GM10847 (cell line): ENCODE measurements around the gene PLSCR5.

ENCODE experiments used
- POLR2A ChIP-seq: IDR thresholded peaks from 2 replicates; pipeline ENCODE4 v1.6.1; 2011; ENCODE audit not compliant: insufficient read length; ENCODE audit errors: extremely low read depth

PLSCR5 gene

DNA sequence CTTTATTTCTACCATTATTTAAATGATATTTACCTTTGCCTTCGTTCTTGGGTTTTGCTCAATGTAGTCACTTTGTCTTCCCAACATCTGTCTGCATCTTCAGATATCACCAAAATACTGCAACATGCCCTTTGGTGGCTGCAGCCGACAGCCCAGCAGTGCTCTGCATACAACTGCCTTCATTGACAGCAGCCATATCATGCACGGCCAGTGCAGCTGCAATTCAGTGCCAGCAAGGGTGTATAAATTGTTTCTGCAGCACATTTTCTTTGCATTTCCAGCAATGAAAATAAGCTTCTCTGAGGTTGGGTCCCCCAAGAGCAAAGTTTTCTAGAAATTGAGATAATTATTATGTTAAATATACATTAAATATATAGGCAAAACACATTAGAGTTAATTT, 6.0 kb upstream of the PLSCR5 start:
- TF ChIP-seq POLR2A = no peak

DNA sequence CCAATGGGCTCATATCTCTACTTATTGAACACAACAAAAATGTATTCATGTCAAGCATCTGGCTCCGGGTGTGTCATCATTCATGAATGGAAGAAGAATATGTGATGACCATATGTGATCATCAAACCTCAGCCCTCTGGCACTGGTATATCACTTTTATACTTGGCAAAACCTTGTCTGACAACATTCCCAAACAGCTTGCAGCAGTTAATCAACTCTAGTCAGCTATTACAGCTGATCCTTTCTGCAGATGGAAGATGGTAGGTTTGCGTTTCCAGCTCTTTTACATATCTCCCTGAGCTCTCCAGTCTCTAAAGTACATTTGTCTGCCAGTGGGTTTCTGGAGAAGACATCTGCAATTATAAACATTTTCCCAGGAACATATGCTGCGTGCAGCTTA, 6.6 kb downstream of the PLSCR5 start:
- no peak for TF ChIP-seq POLR2A

GRCh38 chr3:146594843-146595482, 10.2 kb downstream of the PLSCR5 start:
- no peak for TF ChIP-seq POLR2A

DNA sequence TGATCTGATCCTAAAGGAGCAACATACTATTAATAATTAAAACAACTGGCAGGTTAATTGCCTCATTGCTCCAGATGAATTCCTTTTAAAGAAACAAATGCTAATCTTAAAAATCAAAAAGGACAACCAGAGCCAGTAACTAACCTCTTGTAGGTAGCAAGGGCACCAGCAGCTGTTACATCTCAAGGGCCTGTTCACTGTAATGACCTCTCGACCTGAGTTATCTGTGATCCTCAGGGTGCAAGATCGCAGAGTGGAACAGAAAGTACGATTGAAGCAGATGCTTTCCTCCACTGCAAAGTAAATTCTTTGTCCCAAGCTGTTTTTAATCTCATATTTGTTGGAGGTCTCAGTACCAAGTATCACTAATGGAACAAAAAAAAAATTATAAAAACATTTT, 11.4 kb downstream of the PLSCR5 start:
- TF ChIP-seq POLR2A = no peak

DNA sequence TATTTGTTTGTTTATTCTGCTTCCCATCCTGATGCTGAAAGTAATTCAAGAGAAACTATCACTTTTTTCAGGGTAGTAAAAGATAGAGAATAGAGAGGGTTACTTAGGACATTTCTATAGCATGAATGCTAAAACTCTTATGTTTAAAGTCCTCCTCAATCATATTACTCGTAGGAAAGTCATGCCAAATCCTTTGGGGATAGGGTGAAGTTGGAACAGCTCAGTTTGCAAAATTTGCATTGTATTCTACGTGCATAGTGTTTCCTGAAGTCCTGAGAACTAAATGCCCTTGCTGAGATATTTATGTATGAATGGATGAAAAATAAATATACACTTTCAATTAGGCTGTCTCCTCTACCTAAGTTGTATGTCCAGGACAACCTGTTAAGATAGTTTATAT, 14.6 kb downstream of the PLSCR5 start:
- TF ChIP-seq POLR2A = no peak

GRCh38 chr3:146589899-146590508, 15.1 kb downstream of the PLSCR5 start:
- TF ChIP-seq POLR2A = no peak

DNA sequence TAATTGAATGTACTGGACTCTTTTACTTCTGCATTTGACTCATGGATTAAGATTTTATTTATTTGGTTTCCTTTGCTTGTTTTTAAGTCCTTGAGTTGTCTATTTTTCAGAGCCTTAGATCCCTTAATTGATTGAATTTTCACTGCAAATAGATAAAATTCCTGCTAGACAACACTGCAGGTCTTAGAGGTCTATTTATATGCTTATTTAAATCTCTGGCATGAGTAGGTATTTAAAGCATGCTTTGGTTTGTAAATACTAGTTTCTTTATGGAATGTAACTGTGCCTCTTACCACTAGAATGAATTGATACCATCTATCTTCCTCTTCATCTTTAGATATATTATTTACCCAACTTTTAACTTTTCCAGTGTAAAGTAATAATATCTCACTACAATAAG, 20.0 kb downstream of the PLSCR5 start:
- TF ChIP-seq POLR2A = no peak

GRCh38 chr3:146581951-146582467, 23.1 kb downstream of the PLSCR5 start:
- no peak for TF ChIP-seq POLR2A

- TF ChIP-seq POLR2A = no peak
Observed at GRCh38 chr3:146581080-146581601, 24.0 kb downstream of the PLSCR5 start.

- TF ChIP-seq POLR2A = no peak
Observed at GRCh38 chr3:146577662-146578061, 27.5 kb downstream of the PLSCR5 start.

DNA sequence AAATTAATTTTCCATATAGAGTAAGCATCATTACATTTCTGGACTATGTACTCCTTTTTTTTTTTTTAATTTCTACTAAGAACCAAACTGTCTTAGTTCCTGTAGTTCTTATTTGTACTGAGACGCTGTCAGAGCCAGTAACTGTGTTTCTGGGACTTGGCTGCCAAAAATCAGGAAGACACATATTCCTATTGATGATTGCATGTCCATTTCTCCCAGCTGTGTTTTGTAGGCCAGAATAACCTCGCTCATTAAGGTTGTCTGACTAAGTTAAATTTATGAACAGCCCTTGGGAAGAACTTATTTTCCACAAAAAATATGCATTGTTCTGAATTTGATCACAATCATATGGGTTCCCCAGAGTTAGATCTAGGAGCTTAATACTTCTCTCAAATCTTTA, 29.5 kb downstream of the PLSCR5 start:
- TF ChIP-seq POLR2A = no peak

GRCh38 chr3:146574173-146574572, 31.0 kb downstream of the PLSCR5 start:
- no peak for TF ChIP-seq POLR2A

GRCh38 chr3:146569314-146569713, 35.8 kb downstream of the PLSCR5 start:
- TF ChIP-seq POLR2A = no peak

- no peak for TF ChIP-seq POLR2A
Observed at GRCh38 chr3:146566138-146566537, 39.0 kb downstream of the PLSCR5 start.

GRCh38 chr3:146561879-146562278, 43.3 kb downstream of the PLSCR5 start:
- no peak for TF ChIP-seq POLR2A

DNA sequence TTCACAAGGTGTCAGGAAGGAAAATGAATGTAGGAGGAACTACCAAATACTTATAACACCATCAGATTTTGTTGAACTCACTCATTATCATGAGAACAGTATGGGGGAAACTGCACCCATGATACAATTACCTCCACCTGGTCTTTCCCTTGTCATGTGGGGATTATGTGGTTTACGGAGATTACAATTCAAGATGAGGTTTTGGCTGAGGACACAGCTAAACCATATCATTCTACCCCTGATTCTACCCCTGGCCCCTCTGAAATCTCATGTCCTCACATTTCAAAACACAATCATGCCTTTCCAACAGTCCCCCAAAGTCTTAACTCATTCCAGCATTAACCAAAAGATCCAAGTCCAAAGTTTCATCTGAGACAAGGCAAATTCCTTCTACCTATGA, 43.7 kb downstream of the PLSCR5 start:
- no peak for TF ChIP-seq POLR2A

- no peak for TF ChIP-seq POLR2A
Observed at GRCh38 chr3:146560678-146561077, 44.5 kb downstream of the PLSCR5 start.
